MG63 (cell line): ENCODE data around the gene VPS54. TPM values are rescaled to one million over a fixed set of nuclear protein-coding genes. Genes with fewer than 3 reads are reported as not detected.

Experiments
- DNase-seq: peaks from one replicate; pipeline ENCODE4 v3.0.0-alpha.2; 2020
- H3K27me3 ChIP-seq: fragments of 250-450 bp; sonication (Bioruptor Pico); 2 replicates; pipeline ENCODE4 v1.5.1; 2020; ENCODE audit warnings: mild to moderate bottlenecking, moderate library complexity
- H3K36me3 ChIP-seq: fragments of 250-450 bp; sonication (Bioruptor Pico); 2 replicates; pipeline ENCODE4 v1.5.1; 2020; ENCODE audit warnings: mild to moderate bottlenecking, moderate library complexity
- H3K4me3 ChIP-seq: fragments of 250-450 bp; sonication (Bioruptor Pico); 2 replicates; pipeline ENCODE4 v1.5.1; 2020; ENCODE audit warnings: mild to moderate bottlenecking, moderate library complexity
- H3K9me3 ChIP-seq: fragments of 250-450 bp; sonication (Bioruptor Pico); 2 replicates; pipeline ENCODE4 v1.5.1; 2020; ENCODE audit warnings: mild to moderate bottlenecking, moderate library complexity
- total RNA-seq: library from RNA; depleted of rRNA; stranded (reverse); fragments of >200 nt; shearing (Covaris generic); gene quantifications from 2 replicates; pipeline ENCODE4 v1.2.3, GENCODE V29; 2014; ENCODE audit warnings: low replicate concordance

The VPS54 gene
- total RNA-seq, 1 experiment from 2014 or later, result 14.6 TPM

DNA sequence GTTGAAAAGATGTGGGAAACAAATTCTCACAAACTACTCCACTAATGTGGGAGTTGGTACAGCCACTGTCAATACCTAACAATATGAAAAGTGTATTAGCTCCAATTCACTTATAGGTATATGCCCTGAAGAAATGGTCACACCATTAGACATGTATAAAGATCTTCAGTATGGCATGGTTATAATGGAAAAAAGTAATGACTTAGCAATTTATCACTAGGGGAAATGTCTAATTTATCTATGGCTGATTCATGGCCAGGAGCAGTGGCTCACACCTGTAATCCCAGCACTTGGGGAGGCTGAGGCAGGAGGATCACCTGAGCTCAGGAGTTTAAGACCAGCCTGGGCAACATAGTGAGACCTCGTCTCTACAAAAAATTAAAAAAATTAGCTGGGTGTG is 125.1 kb downstream of the VPS54 start:
- DNase-seq, result no peak
- Histone ChIP-seq H3K27me3 (no peaks in the 10 kb centered on the region), H3K9me3 (no peaks in the 10 kb centered on the region), H3K4me3 (no peak overlapping the region), H3K36me3 (peaks cover 56% of the 10 kb centered on the region)

GRCh38 chr2:63893163-63893562 is 126.1 kb downstream of the VPS54 start:
- H3K36me3 ChIP-seq, result peaks cover 51% of the 10 kb centered on the region
- no peaks in the 10 kb centered on the region for H3K27me3 ChIP-seq
- DNase-seq, result no peak
- no peak overlapping the region for H3K4me3 ChIP-seq
- H3K9me3 ChIP-seq, result no peaks in the 10 kb centered on the region

DNA sequence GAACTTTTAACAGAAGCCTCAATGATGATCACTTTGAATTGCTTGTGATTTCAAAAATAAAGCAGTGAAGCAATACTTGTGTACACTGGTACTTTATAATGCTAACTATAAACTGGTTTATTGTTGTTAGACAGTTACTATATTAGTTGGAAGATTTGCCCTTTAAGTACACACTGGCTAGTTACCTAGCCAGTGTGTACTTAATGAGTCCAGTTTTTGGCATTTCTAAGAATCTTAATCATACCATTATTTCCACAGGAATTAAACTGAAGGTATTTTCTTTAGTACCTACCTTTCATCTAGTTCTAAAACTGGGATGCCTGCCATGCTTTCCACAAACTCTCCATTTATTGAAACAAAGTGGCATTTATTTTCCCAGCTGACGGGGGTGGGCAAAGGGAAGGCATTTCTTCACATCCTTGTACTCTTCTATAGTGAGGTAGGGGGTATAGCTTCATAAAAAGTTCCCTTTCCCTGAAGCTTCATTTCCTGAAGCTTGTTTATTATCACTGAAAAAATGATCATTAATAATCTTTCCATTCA is 127.7 kb downstream of the VPS54 start:
- no peak for DNase-seq
- H3K36me3 ChIP-seq, result peaks cover 50% of the 10 kb centered on the region

GRCh38 chr2:63890678-63891077 is 128.6 kb downstream of the VPS54 start:
- H3K4me3 ChIP-seq, result no peak overlapping the region
- H3K27me3 ChIP-seq, result no peaks in the 10 kb centered on the region
- H3K9me3 ChIP-seq, result no peaks in the 10 kb centered on the region
- peaks cover 55% of the 10 kb centered on the region for H3K36me3 ChIP-seq
- DNase-seq, result no peak

More for the DNA sequence above, 127.7 kb downstream of the VPS54 start:
- Histone ChIP-seq H3K9me3 (no peaks in the 10 kb centered on the region), H3K4me3 (no peak overlapping the region), H3K27me3 (no peaks in the 10 kb centered on the region)

GRCh38 chr2:63888490-63889402 is 130.5 kb downstream of the VPS54 start:
- H3K36me3 ChIP-seq, result peaks cover 54% of the 10 kb centered on the region
- no peak overlapping the region for H3K4me3 ChIP-seq
- no peaks in the 10 kb centered on the region for H3K27me3 ChIP-seq
- H3K9me3 ChIP-seq, result no peaks in the 10 kb centered on the region
- DNase-seq, result peak; percentile 18

- H3K4me3 ChIP-seq, result no peak overlapping the region
- no peak for DNase-seq
- H3K36me3 ChIP-seq, result peaks cover 49% of the 10 kb centered on the region
- H3K27me3 ChIP-seq, result no peaks in the 10 kb centered on the region
- no peaks in the 10 kb centered on the region for H3K9me3 ChIP-seq
Measured at GRCh38 chr2:63888053-63888452, 131.2 kb downstream of the VPS54 start.

DNA sequence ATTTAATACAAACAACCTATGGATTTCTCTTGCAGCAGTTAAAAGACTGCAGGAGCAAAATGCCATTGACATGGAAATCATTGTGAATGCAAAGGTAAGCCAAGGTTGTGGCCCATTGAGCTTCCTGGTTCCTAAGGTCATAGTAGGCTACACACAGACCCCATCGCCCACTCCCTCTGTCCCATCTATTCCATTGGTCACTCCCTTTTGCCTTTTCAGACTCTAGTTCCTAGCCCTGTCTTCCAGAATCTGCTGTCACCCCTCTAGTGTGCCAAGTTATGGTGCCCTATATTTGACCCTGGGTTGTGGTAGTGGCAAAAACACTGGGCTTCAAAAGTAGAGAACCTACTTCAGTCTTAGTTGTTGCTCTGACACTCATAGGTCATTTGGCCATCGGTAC is 132.8 kb downstream of the VPS54 start:
- DNase-seq, result no peak
- H3K36me3 ChIP-seq, result peaks cover 35% of the 10 kb centered on the region
- no peak overlapping the region for H3K4me3 ChIP-seq

DNA sequence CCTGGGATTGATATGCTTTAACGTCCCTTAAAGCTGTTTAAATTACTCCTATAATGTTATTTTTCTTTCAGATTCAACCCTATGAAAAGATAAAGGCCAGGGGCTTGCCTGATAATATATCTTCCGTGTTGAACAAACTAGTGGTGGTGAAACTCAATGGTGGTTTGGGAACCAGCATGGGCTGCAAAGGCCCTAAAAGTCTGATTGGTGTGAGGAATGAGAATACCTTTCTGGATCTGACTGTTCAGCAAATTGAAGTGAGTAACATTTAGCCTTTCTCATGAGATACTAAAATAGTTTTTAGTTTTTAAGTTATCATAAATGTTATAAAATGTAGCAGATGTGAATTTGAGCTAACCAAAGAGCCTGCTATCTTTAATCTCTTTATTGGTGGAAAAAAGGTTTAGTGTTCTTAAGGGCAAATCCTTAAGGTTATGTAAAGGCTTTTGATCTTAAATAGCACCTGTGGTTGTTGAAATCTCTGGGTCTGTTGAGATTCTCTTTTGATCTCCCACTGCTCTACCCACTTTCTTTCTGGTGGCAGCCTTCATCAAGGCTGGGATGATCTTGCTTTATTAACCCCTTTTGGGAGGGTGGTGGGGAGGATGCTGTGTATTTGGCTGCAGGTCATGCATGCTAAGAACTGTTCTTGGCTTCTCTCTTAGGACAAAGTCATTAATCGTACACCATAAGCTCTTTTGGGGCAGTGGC is 136.7 kb downstream of the VPS54 start:
- Histone ChIP-seq H3K9me3 (no peaks in the 10 kb centered on the region), H3K36me3 (peaks cover 27% of the 10 kb centered on the region), H3K27me3 (no peaks in the 10 kb centered on the region), H3K4me3 (no peak overlapping the region)
- no peak for DNase-seq

More for the DNA sequence above, 132.8 kb downstream of the VPS54 start:
- Histone ChIP-seq H3K9me3 (no peaks in the 10 kb centered on the region), H3K27me3 (no peaks in the 10 kb centered on the region)

DNA sequence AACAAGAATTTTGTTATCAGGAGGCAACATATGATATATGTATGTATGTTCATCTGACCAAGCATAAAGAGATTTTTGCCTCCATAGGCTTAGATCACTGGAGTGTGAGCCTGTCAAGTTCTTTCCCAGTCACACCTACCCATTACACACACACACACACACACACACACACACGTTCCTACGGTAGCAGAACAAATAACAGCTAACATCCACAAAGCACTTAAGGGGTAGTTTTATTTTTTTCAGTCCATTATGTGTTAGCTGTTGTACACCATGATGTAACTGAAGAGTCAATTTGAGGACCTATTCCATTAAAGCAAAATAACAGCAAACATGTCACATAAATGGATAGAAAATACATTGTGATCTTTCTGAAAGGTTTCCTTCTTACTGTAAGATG is 138.0 kb downstream of the VPS54 start:
- Histone ChIP-seq H3K4me3 (no peak overlapping the region), H3K9me3 (no peaks in the 10 kb centered on the region), H3K27me3 (no peaks in the 10 kb centered on the region), H3K36me3 (peaks cover 20% of the 10 kb centered on the region)
- no peak for DNase-seq

GRCh38 chr2:63880625-63881024 is 138.6 kb downstream of the VPS54 start:
- Histone ChIP-seq H3K27me3 (no peaks in the 10 kb centered on the region), H3K36me3 (peaks cover 21% of the 10 kb centered on the region), H3K9me3 (no peaks in the 10 kb centered on the region), H3K4me3 (no peak overlapping the region)
- no peak for DNase-seq

DNA sequence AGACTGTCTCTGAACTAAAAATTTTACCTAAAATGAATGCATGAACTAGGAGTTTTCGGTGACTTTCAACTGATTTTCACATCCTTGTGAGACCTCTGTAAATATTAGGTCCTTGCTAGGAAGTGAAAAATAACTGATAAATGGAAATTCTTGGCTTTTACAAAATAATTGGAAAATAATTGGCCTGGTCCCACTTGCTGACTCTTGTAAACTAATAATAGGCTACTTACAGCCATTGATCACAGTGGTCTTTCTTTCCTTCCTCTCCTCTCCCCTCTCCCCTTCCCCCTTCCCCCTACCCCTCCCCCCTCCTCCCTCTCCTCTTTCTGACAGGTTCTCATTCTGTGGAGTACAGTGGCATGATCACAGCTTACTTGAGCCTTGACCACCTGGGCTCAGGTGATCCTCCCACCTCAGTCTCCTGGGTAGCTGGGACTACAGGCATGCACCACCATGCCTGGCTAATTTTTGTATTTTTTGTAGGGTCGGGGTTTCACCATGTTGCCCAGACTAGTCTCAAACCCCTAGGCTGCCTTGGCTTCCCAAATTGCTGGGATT is 139.3 kb downstream of the VPS54 start:
- no peaks in the 10 kb centered on the region for H3K27me3 ChIP-seq
- no peaks in the 10 kb centered on the region for H3K9me3 ChIP-seq
- peaks cover 21% of the 10 kb centered on the region for H3K36me3 ChIP-seq
- no peak overlapping the region for H3K4me3 ChIP-seq
- DNase-seq, result no peak

- Histone ChIP-seq H3K4me3 (no peak overlapping the region), H3K36me3 (peaks cover 20% of the 10 kb centered on the region), H3K9me3 (no peaks in the 10 kb centered on the region), H3K27me3 (no peaks in the 10 kb centered on the region)
- no peak for DNase-seq
Measured at GRCh38 chr2:63878486-63878885, 140.7 kb downstream of the VPS54 start.

DNA sequence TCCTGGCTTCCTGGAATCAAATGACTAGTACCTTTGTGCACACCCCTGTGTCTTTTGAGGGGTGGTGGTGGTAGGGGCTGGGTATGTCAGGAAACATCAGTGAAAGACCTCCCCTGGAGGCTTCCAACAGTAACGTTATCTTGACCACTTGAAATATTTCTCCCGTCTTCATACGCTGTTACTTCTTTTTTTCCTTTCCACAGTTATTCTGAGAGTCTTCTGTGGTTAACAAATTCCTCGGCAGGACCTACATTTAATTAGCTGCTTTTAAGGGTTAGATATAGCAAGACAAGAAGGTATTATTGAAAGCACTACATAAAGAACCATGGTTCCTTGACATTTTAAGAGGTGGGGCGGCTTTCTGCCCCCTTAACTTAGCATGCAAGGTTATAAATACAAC is 142.9 kb downstream of the VPS54 start:
- Histone ChIP-seq H3K4me3 (no peak overlapping the region), H3K9me3 (peaks cover 3% of the 10 kb centered on the region; the same call in 1 of the 2 replicates), H3K27me3 (no peaks in the 10 kb centered on the region), H3K36me3 (peaks cover 34% of the 10 kb centered on the region)
- DNase-seq, result no peak

- H3K36me3 ChIP-seq, result peaks cover 34% of the 10 kb centered on the region
- no peaks in the 10 kb centered on the region for H3K27me3 ChIP-seq
- peaks cover 3% of the 10 kb centered on the region; the same call in 1 of the 2 replicates for H3K9me3 ChIP-seq
- no peak for DNase-seq
- H3K4me3 ChIP-seq, result no peak overlapping the region
Measured at GRCh38 chr2:63875559-63876245, 143.5 kb downstream of the VPS54 start.

GRCh38 chr2:63875131-63875527 is 144.1 kb downstream of the VPS54 start:
- Histone ChIP-seq H3K27me3 (no peaks in the 10 kb centered on the region), H3K9me3 (peaks cover 3% of the 10 kb centered on the region; the same call in 1 of the 2 replicates), H3K36me3 (peaks cover 34% of the 10 kb centered on the region), H3K4me3 (no peak overlapping the region)
- DNase-seq, result no peak
